ENCODE data around the gene NKX3-2.

The NKX3-2 gene

DNA sequence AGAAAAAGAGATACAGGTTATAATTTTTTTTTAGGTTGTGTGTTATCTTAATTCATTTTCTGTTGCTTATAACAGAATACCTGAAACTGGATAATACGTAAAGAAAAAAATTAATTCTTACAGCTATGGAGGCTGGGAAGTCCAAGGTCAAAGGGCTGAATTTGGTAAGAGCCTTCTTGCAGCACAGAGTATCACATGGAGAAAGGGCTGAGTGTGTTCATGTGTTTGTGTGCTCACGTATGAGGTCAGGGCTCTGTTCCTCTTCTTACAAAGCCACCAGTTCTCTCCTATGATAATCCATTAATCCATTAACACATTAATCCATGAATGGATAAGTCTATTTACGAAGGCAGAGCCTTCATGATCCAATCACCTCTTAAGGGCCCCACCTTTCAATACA, 51.6 kb downstream of the NKX3-2 start:
- Histone ChIP-seq H3K4me1 (ENCODE audit: control insufficient read depth, insufficient read depth, low read length) (no peaks in the 10 kb centered on the region), H3K27ac (ENCODE audit: extremely low read depth, low read depth, low read length) (no peak overlapping the region), H3K4me3 (ENCODE audit: low read depth, low read length) (no peak overlapping the region), H3K36me3 (ENCODE audit: control insufficient read depth in 2 of 2, insufficient read depth in 1 of 2, low read length in 2 of 2) (no peaks in the 10 kb centered on the region), H3K9me3 (ENCODE audit: control insufficient read depth, insufficient read depth, low read depth, low read length) (no peaks in the 10 kb centered on the region)
- ChIA-PET POLR2A (no interaction called here), CTCF (no interaction called here)
- TF ChIP-seq, protein P1, sequence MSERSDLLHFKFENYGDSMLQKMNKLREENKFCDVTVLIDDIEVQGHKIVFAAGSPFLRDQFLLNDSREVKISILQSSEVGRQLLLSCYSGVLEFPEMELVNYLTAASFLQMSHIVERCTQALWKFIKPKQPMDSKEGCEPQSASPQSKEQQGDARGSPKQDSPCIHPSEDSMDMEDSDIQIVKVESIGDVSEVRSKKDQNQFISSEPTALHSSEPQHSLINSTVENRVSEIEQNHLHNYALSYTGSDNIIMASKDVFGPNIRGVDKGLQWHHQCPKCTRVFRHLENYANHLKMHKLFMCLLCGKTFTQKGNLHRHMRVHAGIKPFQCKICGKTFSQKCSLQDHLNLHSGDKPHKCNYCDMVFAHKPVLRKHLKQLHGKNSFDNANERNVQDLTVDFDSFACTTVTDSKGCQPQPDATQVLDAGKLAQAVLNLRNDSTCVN (tag by site-specific recombination; optimal IDR thresholded peaks at IDR 0.05) = no peak
- TF ChIP-seq ZNF629 (tag by site-specific recombination; IDR thresholded peaks at IDR 0.05) = no peak
- TF ChIP-seq, protein P2, sequence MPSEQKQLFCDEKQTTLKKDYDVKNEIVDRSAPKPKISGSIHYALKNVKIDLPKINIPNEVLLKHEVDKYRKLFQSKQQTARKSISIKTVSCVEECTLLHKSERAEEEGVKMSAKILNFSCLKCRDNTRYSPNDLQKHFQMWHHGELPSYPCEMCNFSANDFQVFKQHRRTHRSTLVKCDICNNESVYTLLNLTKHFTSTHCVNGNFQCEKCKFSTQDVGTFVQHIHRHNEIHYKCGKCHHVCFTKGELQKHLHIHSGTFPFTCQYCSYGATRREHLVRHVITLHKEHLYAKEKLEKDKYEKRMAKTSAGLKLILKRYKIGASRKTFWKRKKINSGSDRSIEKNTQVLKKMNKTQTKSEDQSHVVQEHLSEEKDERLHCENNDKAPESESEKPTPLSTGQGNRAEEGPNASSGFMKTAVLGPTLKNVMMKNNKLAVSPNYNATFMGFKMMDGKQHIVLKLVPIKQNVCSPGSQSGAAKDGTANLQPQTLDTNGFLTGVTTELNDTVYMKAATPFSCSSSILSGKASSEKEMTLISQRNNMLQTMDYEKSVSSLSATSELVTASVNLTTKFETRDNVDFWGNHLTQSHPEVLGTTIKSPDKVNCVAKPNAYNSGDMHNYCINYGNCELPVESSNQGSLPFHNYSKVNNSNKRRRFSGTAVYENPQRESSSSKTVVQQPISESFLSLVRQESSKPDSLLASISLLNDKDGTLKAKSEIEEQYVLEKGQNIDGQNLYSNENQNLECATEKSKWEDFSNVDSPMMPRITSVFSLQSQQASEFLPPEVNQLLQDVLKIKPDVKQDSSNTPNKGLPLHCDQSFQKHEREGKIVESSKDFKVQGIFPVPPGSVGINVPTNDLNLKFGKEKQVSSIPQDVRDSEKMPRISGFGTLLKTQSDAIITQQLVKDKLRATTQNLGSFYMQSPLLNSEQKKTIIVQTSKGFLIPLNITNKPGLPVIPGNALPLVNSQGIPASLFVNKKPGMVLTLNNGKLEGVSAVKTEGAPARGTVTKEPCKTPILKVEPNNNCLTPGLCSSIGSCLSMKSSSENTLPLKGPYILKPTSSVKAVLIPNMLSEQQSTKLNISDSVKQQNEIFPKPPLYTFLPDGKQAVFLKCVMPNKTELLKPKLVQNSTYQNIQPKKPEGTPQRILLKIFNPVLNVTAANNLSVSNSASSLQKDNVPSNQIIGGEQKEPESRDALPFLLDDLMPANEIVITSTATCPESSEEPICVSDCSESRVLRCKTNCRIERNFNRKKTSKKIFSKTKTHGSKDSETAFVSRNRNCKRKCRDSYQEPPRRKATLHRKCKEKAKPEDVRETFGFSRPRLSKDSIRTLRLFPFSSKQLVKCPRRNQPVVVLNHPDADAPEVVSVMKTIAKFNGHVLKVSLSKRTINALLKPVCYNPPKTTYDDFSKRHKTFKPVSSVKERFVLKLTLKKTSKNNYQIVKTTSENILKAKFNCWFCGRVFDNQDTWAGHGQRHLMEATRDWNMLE (tag by site-specific recombination; conservative IDR thresholded peaks at IDR 0.05; ENCODE audit: low read depth) = no peak
- no peak for TF ChIP-seq ZNF426 (tag by site-specific recombination; IDR thresholded peaks at IDR 0.05)
- TF ChIP-seq ZNF433 (tag by site-specific recombination; IDR thresholded peaks at IDR 0.05; ENCODE audit: low read depth) = no peak
- no peak for TF ChIP-seq ZNF747 (tag by site-specific recombination; IDR thresholded peaks at IDR 0.05)
- no peak for TF ChIP-seq ZNF341 (tag by site-specific recombination; IDR thresholded peaks at IDR 0.05; ENCODE audit: low read depth)
- TF ChIP-seq, protein P3, sequence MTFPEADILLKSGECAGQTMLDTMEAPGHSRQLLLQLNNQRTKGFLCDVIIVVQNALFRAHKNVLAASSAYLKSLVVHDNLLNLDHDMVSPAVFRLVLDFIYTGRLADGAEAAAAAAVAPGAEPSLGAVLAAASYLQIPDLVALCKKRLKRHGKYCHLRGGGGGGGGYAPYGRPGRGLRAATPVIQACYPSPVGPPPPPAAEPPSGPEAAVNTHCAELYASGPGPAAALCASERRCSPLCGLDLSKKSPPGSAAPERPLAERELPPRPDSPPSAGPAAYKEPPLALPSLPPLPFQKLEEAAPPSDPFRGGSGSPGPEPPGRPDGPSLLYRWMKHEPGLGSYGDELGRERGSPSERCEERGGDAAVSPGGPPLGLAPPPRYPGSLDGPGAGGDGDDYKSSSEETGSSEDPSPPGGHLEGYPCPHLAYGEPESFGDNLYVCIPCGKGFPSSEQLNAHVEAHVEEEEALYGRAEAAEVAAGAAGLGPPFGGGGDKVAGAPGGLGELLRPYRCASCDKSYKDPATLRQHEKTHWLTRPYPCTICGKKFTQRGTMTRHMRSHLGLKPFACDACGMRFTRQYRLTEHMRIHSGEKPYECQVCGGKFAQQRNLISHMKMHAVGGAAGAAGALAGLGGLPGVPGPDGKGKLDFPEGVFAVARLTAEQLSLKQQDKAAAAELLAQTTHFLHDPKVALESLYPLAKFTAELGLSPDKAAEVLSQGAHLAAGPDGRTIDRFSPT (tag by site-specific recombination; IDR thresholded peaks at IDR 0.05) = no peak
- no peak for TF ChIP-seq BCL11A (tag by site-specific recombination; IDR thresholded peaks at IDR 0.05; ENCODE audit: low read depth)
- TF ChIP-seq, protein P4, sequence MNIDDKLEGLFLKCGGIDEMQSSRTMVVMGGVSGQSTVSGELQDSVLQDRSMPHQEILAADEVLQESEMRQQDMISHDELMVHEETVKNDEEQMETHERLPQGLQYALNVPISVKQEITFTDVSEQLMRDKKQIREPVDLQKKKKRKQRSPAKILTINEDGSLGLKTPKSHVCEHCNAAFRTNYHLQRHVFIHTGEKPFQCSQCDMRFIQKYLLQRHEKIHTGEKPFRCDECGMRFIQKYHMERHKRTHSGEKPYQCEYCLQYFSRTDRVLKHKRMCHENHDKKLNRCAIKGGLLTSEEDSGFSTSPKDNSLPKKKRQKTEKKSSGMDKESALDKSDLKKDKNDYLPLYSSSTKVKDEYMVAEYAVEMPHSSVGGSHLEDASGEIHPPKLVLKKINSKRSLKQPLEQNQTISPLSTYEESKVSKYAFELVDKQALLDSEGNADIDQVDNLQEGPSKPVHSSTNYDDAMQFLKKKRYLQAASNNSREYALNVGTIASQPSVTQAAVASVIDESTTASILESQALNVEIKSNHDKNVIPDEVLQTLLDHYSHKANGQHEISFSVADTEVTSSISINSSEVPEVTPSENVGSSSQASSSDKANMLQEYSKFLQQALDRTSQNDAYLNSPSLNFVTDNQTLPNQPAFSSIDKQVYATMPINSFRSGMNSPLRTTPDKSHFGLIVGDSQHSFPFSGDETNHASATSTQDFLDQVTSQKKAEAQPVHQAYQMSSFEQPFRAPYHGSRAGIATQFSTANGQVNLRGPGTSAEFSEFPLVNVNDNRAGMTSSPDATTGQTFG (tag by site-specific recombination; IDR thresholded peaks at IDR 0.05; ENCODE audit: borderline replicate concordance) = no peak
- no peak for TF ChIP-seq SETDB1 (IDR thresholded peaks at IDR 0.05; ENCODE audit: insufficient read length, low read length)
- TF ChIP-seq SALL2 (tag by site-specific recombination; IDR thresholded peaks at IDR 0.05; ENCODE audit: borderline replicate concordance) = no peak
- TF ChIP-seq, protein P5, sequence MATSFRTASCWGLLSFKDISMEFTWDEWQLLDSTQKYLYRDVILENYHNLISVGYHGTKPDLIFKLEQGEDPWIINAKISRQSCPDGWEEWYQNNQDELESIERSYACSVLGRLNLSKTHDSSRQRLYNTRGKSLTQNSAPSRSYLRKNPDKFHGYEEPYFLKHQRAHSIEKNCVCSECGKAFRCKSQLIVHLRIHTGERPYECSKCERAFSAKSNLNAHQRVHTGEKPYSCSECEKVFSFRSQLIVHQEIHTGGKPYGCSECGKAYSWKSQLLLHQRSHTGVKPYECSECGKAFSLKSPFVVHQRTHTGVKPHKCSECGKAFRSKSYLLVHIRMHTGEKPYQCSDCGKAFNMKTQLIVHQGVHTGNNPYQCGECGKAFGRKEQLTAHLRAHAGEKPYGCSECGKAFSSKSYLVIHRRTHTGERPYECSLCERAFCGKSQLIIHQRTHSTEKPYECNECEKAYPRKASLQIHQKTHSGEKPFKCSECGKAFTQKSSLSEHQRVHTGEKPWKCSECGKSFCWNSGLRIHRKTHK (tag by site-specific recombination; IDR thresholded peaks at IDR 0.05) = no peak
- no peak for TF ChIP-seq ZNF830 (tag by site-specific recombination; IDR thresholded peaks at IDR 0.05; ENCODE audit: low read depth)
- TF ChIP-seq ZNF777 (tag by site-specific recombination; IDR thresholded peaks at IDR 0.05; ENCODE audit: borderline replicate concordance) = no peak
- TF ChIP-seq ZNF555 (tag by site-specific recombination; conservative IDR thresholded peaks at IDR 0.05) = no peak
- TF ChIP-seq, protein P6, sequence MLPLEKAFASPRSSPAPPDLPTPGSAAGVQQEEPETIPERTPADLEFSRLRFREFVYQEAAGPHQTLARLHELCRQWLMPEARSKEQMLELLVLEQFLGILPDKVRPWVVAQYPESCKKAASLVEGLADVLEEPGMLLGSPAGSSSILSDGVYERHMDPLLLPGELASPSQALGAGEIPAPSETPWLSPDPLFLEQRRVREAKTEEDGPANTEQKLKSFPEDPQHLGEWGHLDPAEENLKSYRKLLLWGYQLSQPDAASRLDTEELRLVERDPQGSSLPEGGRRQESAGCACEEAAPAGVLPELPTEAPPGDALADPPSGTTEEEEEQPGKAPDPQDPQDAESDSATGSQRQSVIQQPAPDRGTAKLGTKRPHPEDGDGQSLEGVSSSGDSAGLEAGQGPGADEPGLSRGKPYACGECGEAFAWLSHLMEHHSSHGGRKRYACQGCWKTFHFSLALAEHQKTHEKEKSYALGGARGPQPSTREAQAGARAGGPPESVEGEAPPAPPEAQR (tag by site-specific recombination; IDR thresholded peaks at IDR 0.05) = no peak
- no peak for TF ChIP-seq TRIM28 (IDR thresholded peaks at IDR 0.05; ENCODE audit: borderline replicate concordance, low read length)
- no peak for TF ChIP-seq HOXC10 (CRISPR knock-in tag; IDR thresholded peaks at IDR 0.05)
- TF ChIP-seq ZNF510 (tag by site-specific recombination; IDR thresholded peaks at IDR 0.05; ENCODE audit: insufficient replicate concordance) = no peak
